Activated CD4-positive, alpha-beta T cell treated with anti-CD3 and anti-CD28 coated beads for 36 hours (primary cell): ENCODE data around the gene RTL10. TPM values are rescaled to one million over a fixed set of nuclear protein-coding genes. Genes with fewer than 3 reads are reported as not detected.
"Not testable (repeated sequence)": the region's sequence is repeated elsewhere in the genome, so short reads cannot be mapped to it uniquely, and the experiment has no call there.

Experiments
- ATAC-seq: fragments of 200-7000 bp; cut with Tn5 transposase; one replicate; pipeline ENCODE4 v1.10.0; 2021; ENCODE audit warnings: mild to moderate bottlenecking, moderate library complexity
- CTCF ChIA-PET: fragments of 350-600 bp; sonication (Branson Sonifier 250); formaldehyde crosslinking; loops from one replicate; lab custom pipeline; 2021; ENCODE audit warnings: antibody characterized with exemption; lab: Charles Lee
- POLR2A ChIA-PET: fragments of 350-600 bp; sonication (Branson Sonifier 250); formaldehyde crosslinking; loops from one replicate; lab custom pipeline; 2021; ENCODE audit warnings: antibody characterized with exemption, inconsistent platforms; lab: Charles Lee
- DNase-seq: peaks from one replicate; pipeline ENCODE4 v3.0.0-alpha.2; 2020
- H3K27ac Mint-ChIP-seq: one replicate; pipeline ENCODE4 v1.8.0; 2021; ENCODE audit warnings: mixed read lengths
- H3K27me3 Mint-ChIP-seq: one replicate; pipeline ENCODE4 v1.8.0; 2021; ENCODE audit warnings: mixed read lengths
- H3K36me3 Mint-ChIP-seq: one replicate; pipeline ENCODE4 v1.8.0; 2021; ENCODE audit warnings: low read depth, mixed read lengths
- H3K4me1 Mint-ChIP-seq: one replicate; pipeline ENCODE4 v1.8.0; 2021; ENCODE audit warnings: mixed read lengths
- H3K4me3 Mint-ChIP-seq: one replicate; pipeline ENCODE4 v1.8.0; 2021; ENCODE audit warnings: mild to moderate bottlenecking, moderate library complexity, mixed read lengths
- H3K9me3 Mint-ChIP-seq: one replicate; pipeline ENCODE4 v1.8.0; 2021; ENCODE audit warnings: low read depth, mixed read lengths
- intact Hi-C, 2 experiments: fragments of 100-400 bp; cut with DNase I in 1 of 2; cut with micrococcal nuclease in 1 of 2; formaldehyde crosslinking; loops; one replicate each; pipeline versions ENCODE4 v1.14.2 to v1.15.1; 2022 to 2024; cut with DNase I, micrococcal nuclease
- total RNA-seq, 2 experiments: library from RNA; stranded (reverse); gene quantifications; one replicate each; pipeline ENCODE4 v1.2.3, GENCODE V29; 2021

The RTL10 gene
- total RNA-seq, 2 experiments from 2014 or later = 14.9 to 15.6 TPM

DNA sequence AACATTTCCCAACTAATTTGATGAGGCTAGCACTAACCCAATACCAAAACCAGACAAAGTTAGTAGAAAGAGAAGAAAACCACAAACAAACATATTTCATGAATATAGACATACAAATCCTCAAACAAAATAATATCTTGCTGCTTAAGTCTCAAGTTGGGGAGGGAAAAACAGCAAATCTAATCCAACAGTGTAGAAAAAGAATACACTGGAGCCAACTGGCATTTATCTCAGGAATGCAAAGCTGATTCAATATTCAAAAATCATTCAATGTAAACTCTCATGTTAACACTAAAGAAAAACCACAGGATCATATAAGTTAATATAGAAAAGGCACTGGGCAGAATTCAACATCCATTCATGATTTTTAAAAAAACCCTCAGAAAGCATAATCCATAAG, 18.2 kb downstream of the RTL10 start:
- intact Hi-C loops = no loop called here
- no peaks in the 10 kb centered on the region for H3K9me3 Mint-ChIP-seq
- no peak for ATAC-seq
- peaks cover 26% of the 10 kb centered on the region for H3K4me1 Mint-ChIP-seq
- POLR2A ChIA-PET = no interaction called here
- H3K27ac Mint-ChIP-seq = no peak overlapping the region
- CTCF ChIA-PET = interaction anchor here (1.0 kb wide), 1 partner anchor 106 kb away, joined by 3 read pairs; no protein-coding TSS in a partner anchor
- H3K4me3 Mint-ChIP-seq = no peak overlapping the region
- DNase-seq = no peak
- H3K27me3 Mint-ChIP-seq = no peaks in the 10 kb centered on the region
- H3K36me3 Mint-ChIP-seq = no peaks in the 10 kb centered on the region

- DNase-seq = no peak
- ChIA-PET CTCF (interaction anchor here (1.0 kb wide), 1 partner anchor 10 kb away, joined by 5 read pairs; no protein-coding TSS in a partner anchor), POLR2A (interaction anchor here (0.6 kb wide), 1 partner anchor 15 kb away, joined by 3 read pairs; no protein-coding TSS in a partner anchor)
- H3K27me3 Mint-ChIP-seq = no peaks in the 10 kb centered on the region
- H3K4me3 Mint-ChIP-seq = no peak overlapping the region
- no peaks in the 10 kb centered on the region for H3K9me3 Mint-ChIP-seq
- intact Hi-C loops = no loop called here
- H3K4me1 Mint-ChIP-seq = peaks cover 26% of the 10 kb centered on the region
- no peaks in the 10 kb centered on the region for H3K36me3 Mint-ChIP-seq
- no peak overlapping the region for H3K27ac Mint-ChIP-seq
- ATAC-seq = no peak
Measured at GRCh38 chr22:19834599-19834998, 20.1 kb downstream of the RTL10 start.

DNA sequence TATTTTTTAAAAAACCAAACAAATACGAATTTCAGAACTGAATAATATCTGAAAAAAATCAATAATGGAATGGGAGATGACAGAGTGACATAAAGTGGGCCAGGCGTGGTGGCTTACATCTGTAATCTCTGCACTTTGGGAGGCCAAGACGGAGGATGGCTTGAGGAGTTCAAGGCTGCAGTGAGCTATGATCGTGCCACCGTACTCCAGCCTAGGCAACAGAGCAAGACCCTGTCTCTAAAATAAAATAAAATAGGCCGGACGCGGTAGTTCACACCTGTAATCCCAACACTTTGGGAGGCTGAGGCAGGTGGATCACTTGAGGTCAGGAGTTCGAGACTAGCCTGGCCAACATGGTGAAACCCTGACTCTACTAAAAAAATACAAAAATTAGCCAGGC, 21.3 kb downstream of the RTL10 start:
- H3K27ac Mint-ChIP-seq, H3K36me3 Mint-ChIP-seq, H3K27me3 Mint-ChIP-seq, intact Hi-C loops, H3K9me3 Mint-ChIP-seq, H3K4me3 Mint-ChIP-seq, DNase-seq, ATAC-seq: not testable (repeated sequence)
- H3K4me1 Mint-ChIP-seq = peaks cover 26% of the 10 kb centered on the region
- CTCF ChIA-PET = interaction anchor here (0.6 kb wide), 1 partner anchor 267 kb away, joined by 3 read pairs; no protein-coding TSS in a partner anchor
- POLR2A ChIA-PET = interaction anchor here (0.7 kb wide), 1 partner anchor 164 kb away, joined by 3 read pairs; no protein-coding TSS in a partner anchor

DNA sequence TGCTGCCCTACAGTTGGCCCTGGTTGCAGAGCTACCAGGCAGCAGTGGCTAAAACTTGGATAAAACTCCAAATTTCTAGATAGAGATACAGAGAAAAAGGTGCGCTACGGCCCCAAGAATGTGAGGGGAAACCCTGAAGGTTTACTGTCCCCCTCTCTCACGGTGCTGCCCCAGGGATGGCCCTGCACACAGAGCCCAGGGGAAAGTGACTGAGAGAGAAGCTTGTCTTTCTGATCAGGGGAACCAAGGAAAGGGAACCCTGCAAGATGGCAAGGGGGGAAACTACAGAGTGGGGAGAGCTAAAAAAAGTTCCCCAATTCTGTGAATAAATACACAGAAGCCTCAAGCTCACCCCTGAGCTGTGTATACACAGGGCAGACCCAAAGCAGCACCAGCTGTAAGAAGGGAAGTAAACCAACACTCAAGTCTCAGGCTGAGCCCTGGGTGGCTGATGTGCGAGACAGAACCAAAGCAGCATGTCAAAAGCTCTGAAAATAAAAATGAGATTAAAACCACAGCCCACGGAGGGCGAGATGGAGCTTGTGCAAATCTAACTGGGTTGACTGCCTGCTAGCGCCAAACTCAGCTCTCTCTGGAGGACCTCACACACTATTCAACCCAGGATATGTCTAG, 22.1 kb downstream of the RTL10 start:
- Mint-ChIP-seq H3K27ac (no peak overlapping the region), H3K27me3 (no peaks in the 10 kb centered on the region), H3K9me3 (no peaks in the 10 kb centered on the region), H3K36me3 (peaks cover 2% of the 10 kb centered on the region), H3K4me3 (no peak overlapping the region), H3K4me1 (peaks cover 30% of the 10 kb centered on the region)
- no peak for DNase-seq
- intact Hi-C loops = no loop called here
- no peak for ATAC-seq
- ChIA-PET POLR2A (interaction anchor here (0.7 kb wide), 1 partner anchor 165 kb away, joined by 3 read pairs; no protein-coding TSS in a partner anchor), CTCF (no interaction called here)

- H3K4me1 Mint-ChIP-seq = peaks cover 30% of the 10 kb centered on the region
- H3K36me3 Mint-ChIP-seq, ATAC-seq, DNase-seq, H3K4me3 Mint-ChIP-seq, POLR2A ChIA-PET, H3K27me3 Mint-ChIP-seq, intact Hi-C loops, H3K27ac Mint-ChIP-seq, H3K9me3 Mint-ChIP-seq: not testable (repeated sequence)
- CTCF ChIA-PET = interaction anchor here (0.6 to 1.1 kb wide), 3 partner anchors 24 to 102 kb away, joined by 3 to 4 read pairs (median 3); no protein-coding TSS in a partner anchor
Measured at GRCh38 chr22:19831979-19832378, 22.7 kb downstream of the RTL10 start.

DNA sequence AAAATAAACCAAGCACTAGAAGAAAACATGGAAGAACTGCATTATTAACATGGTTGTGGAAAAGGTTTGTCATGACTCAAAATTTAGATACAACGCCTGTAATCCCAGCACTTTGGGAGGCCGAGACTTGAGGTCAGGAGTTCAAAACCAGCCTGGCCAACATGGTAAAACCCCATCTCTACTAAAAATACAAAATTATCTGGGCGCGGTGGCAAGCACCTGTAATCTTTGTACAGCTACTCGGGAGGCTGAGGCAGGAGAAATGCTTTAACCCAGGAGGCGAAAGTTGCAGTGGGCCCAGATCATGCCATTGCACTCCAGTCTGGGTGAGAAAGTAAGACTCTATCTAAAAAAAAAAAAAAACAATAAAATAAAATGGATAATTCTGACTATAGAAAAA, 23.7 kb downstream of the RTL10 start:
- peaks cover 2% of the 10 kb centered on the region for H3K36me3 Mint-ChIP-seq
- no peaks in the 10 kb centered on the region for H3K9me3 Mint-ChIP-seq
- H3K4me3 Mint-ChIP-seq = no peak overlapping the region
- no peak for DNase-seq
- no peak overlapping the region for H3K27ac Mint-ChIP-seq
- no peak for ATAC-seq
- CTCF ChIA-PET = interaction anchor here (1.1 kb wide), 1 partner anchor 101 kb away, joined by 3 read pairs; no protein-coding TSS in a partner anchor
- no peaks in the 10 kb centered on the region for H3K27me3 Mint-ChIP-seq
- intact Hi-C loops = no loop called here
- H3K4me1 Mint-ChIP-seq = peaks cover 26% of the 10 kb centered on the region
- POLR2A ChIA-PET = no interaction called here

GRCh38 chr22:19828035-19828401, 26.7 kb downstream of the RTL10 start:
- H3K4me3 Mint-ChIP-seq = no peak overlapping the region
- intact Hi-C loops = loop anchor here in 1 of 2 experiments (2.0 kb wide), 1 partner anchor 21 kb away; no protein-coding TSS in a partner anchor
- DNase-seq = no peak
- H3K27me3 Mint-ChIP-seq = no peaks in the 10 kb centered on the region
- no peaks in the 10 kb centered on the region for H3K9me3 Mint-ChIP-seq
- ATAC-seq = no peak
- POLR2A ChIA-PET = no interaction called here
- CTCF ChIA-PET = no interaction called here
- peaks cover 9% of the 10 kb centered on the region for H3K4me1 Mint-ChIP-seq
- no peak overlapping the region for H3K27ac Mint-ChIP-seq
- H3K36me3 Mint-ChIP-seq = peaks cover 2% of the 10 kb centered on the region

DNA sequence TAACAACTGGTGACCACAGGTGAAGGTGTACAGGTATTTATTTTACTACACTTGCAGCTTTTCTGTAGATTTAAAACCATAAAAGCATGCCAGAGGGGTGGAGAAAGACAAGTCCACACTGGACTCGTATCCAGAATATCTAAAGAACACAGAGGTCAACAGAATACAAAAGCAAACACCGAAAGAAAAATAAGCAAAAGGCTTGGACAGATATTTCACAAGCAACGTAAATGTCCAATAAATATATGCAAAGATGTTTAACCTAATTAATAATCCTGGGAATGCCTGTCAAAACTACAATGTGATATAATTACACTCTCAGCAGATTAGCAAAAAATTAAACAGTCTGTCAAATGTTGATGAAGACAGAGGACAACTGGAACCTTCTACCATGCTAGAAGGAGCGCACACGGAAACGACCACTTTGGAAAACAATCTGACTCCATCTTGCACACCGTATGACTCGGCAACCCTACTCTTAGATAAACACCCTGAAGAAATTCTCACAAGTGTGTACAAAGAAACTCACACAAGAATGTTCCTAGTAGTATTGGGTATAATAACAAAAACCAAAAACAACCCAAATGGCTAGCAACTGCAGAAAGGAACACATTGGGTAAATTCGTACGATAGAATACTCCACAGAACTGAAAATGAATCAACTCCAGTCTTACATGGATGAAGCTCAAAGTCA, 27.2 kb downstream of the RTL10 start:
- DNase-seq (no peak), ATAC-seq (no peak)
- H3K9me3 Mint-ChIP-seq = no peaks in the 10 kb centered on the region
- H3K36me3 Mint-ChIP-seq = peaks cover 2% of the 10 kb centered on the region
- POLR2A ChIA-PET = no interaction called here
- peaks cover 5% of the 10 kb centered on the region for H3K4me1 Mint-ChIP-seq
- intact Hi-C loops = loop anchor here in 1 of 2 experiments (2.0 kb wide), 1 partner anchor 21 kb away; no protein-coding TSS in a partner anchor
- no peak overlapping the region for H3K4me3 Mint-ChIP-seq
- H3K27ac Mint-ChIP-seq = no peak overlapping the region
- no peaks in the 10 kb centered on the region for H3K27me3 Mint-ChIP-seq
- CTCF ChIA-PET = interaction anchor here (1.1 kb wide), 1 partner anchor 83 kb away, joined by 3 read pairs; no protein-coding TSS in a partner anchor

DNA sequence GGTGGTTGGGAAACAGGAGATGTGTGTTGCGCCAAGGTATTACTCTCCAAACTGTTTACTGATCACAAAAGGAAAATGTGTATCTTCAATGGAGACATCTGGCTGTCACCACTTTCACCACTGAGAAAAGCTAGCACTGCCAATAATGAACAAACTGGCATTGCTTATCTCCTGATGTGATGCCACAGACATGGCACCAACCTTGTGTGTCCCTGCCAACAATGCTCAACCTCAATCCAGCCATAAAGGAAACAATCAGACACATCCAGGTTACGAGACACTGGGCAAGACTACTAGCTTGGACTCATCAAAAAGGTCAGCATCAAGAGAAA, 28.1 kb downstream of the RTL10 start:
- Mint-ChIP-seq H3K9me3 (no peaks in the 10 kb centered on the region), H3K36me3 (peaks cover 2% of the 10 kb centered on the region), H3K4me3 (no peak overlapping the region), H3K27ac (no peak overlapping the region), H3K27me3 (no peaks in the 10 kb centered on the region), H3K4me1 (peaks cover 5% of the 10 kb centered on the region)
- ATAC-seq = no peak
- DNase-seq = no peak
- intact Hi-C loops = no loop called here
- CTCF ChIA-PET = interaction anchor here (1.1 kb wide), 1 partner anchor 84 kb away, joined by 3 read pairs; no protein-coding TSS in a partner anchor
- POLR2A ChIA-PET = no interaction called here

- H3K27me3 Mint-ChIP-seq = no peaks in the 10 kb centered on the region
- peaks cover 5% of the 10 kb centered on the region for H3K4me1 Mint-ChIP-seq
- H3K27ac Mint-ChIP-seq = no peak overlapping the region
- DNase-seq (no peak), ATAC-seq (no peak)
- intact Hi-C loops = no loop called here
- H3K36me3 Mint-ChIP-seq = peaks cover 2% of the 10 kb centered on the region
- ChIA-PET CTCF (no interaction called here), POLR2A (no interaction called here)
- H3K9me3 Mint-ChIP-seq = no peaks in the 10 kb centered on the region
- no peak overlapping the region for H3K4me3 Mint-ChIP-seq
Measured at GRCh38 chr22:19825904-19826618, 28.6 kb downstream of the RTL10 start.

DNA sequence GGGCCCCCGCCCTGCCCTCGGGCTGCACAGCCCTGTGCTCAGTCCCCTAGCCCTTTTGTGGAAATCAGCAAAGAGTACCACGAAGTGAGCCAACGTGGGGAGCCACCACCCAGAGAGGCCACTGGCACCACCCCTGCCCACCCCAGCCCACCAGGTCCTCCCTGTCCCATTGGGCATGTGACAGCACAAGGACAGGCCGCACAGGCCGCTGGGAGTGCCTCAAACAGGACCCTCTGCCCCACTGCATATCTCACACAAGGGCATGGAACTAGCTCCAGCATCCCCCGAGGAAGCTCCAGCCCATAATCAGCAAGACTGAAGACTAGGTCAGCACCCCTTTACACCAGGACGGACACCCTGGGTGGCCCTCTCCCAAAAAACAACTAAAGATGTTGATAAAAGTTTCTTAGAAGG, 29.7 kb downstream of the RTL10 start:
- POLR2A ChIA-PET = no interaction called here
- H3K9me3 Mint-ChIP-seq = no peaks in the 10 kb centered on the region

More for the DNA sequence above, 29.7 kb downstream of the RTL10 start:
- Mint-ChIP-seq H3K36me3 (peaks cover 3% of the 10 kb centered on the region), H3K27ac (no peak overlapping the region), H3K27me3 (no peaks in the 10 kb centered on the region), H3K4me1 (peaks cover 5% of the 10 kb centered on the region), H3K4me3 (no peak overlapping the region)
- no peak for ATAC-seq
- intact Hi-C loops = no loop called here
- CTCF ChIA-PET = interaction anchor here (0.7 kb wide), 1 partner anchor 145 kb away, joined by 3 read pairs; no protein-coding TSS in a partner anchor
- no peak for DNase-seq
